Measurements from ENCODE around the gene ARHGEF11.

- TF ChIP-seq, protein P1, sequence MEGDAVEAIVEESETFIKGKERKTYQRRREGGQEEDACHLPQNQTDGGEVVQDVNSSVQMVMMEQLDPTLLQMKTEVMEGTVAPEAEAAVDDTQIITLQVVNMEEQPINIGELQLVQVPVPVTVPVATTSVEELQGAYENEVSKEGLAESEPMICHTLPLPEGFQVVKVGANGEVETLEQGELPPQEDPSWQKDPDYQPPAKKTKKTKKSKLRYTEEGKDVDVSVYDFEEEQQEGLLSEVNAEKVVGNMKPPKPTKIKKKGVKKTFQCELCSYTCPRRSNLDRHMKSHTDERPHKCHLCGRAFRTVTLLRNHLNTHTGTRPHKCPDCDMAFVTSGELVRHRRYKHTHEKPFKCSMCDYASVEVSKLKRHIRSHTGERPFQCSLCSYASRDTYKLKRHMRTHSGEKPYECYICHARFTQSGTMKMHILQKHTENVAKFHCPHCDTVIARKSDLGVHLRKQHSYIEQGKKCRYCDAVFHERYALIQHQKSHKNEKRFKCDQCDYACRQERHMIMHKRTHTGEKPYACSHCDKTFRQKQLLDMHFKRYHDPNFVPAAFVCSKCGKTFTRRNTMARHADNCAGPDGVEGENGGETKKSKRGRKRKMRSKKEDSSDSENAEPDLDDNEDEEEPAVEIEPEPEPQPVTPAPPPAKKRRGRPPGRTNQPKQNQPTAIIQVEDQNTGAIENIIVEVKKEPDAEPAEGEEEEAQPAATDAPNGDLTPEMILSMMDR (IDR thresholded peaks at IDR 0.05; ENCODE audit: low read depth, low read length, poor library complexity, severe bottlenecking): no peak
- no peak for TF ChIP-seq EZH2phosphoT487 (IDR thresholded peaks at IDR 0.05; ENCODE audit: borderline replicate concordance, low read length)
Measured at GRCh38 chr1:157042846-157043245, 2.7 kb downstream of the ARHGEF11 start.

All from DOHH2 (cell line).